Stimulated activated naive B cell treated with anti-CD40 and anti-IgM and Interleukin-4, amounts not matched to agents 10 μg/mL and 1 μg/mL and 100 μg/mL, for 72 hours (primary cell): ENCODE results near the gene BTBD7.
"Not testable (repeated sequence)": the region's sequence is repeated elsewhere in the genome, so short reads cannot be mapped to it uniquely, and the experiment has no call there.

Experiments
- ATAC-seq, 2 donors: fragments of 150-1000 bp; cut with Tn5 transposase; replicated peaks; 2 replicates each; pipeline ENCODE4 v1.10.0; 2021; ENCODE audit warnings: moderate library complexity in 1 of 2
- DNase-seq: peaks from one replicate; pipeline ENCODE4 v3.0.0; 2021
- H3K27ac Mint-ChIP-seq: one replicate; pipeline ENCODE4 v1.8.0; 2022; ENCODE audit warnings: mild to moderate bottlenecking, mixed read lengths
- H3K27me3 Mint-ChIP-seq, 2 donors: one replicate each; pipeline ENCODE4 v1.8.0; 2022; ENCODE audit warnings: mixed read lengths in 2 of 2
- H3K36me3 Mint-ChIP-seq, 2 donors: one replicate each; pipeline ENCODE4 v1.8.0; 2022; ENCODE audit warnings: mixed read lengths in 2 of 2, mild to moderate bottlenecking in 1 of 2
- H3K4me1 Mint-ChIP-seq, 2 donors: one replicate each; pipeline ENCODE4 v1.8.0; 2022; ENCODE audit warnings: mixed read lengths in 2 of 2, mild to moderate bottlenecking in 1 of 2
- H3K4me3 Mint-ChIP-seq, 2 donors: one replicate each; pipeline ENCODE4 v1.8.0; 2022; ENCODE audit warnings: mild to moderate bottlenecking in 2 of 2, mixed read lengths in 2 of 2, moderate library complexity in 1 of 2
- H3K9me3 Mint-ChIP-seq, 2 donors: one replicate each; pipeline ENCODE4 v1.8.0; 2022; ENCODE audit warnings: mixed read lengths in 2 of 2, mild to moderate bottlenecking in 1 of 2

BTBD7 gene

GRCh38 chr14:93332853-93333630 lies at the start of gene BTBD7:
TSS of gene BTBD7 (minus strand) at chr14:93333036. CDS start at chr14:93296051, 36,985 bp downstream.
- DNase-seq (peak; percentile 93), ATAC-seq (peak; percentile 92 to 93)
- peaks cover 0 to 4% of the 10 kb centered on the region in 2 donors for H3K9me3 Mint-ChIP-seq
- H3K36me3 Mint-ChIP-seq: peaks cover 3 to 7% of the 10 kb centered on the region in 2 donors
- H3K4me3 Mint-ChIP-seq: peak within 1 kb of the TSS; percentile 85 to 96
- peak within 1 kb of the TSS; percentile 92 for H3K27ac Mint-ChIP-seq
- H3K27me3 Mint-ChIP-seq: no peaks in the 10 kb centered on the region
- H3K4me1 Mint-ChIP-seq: peaks cover 29 to 64% of the 10 kb centered on the region in 2 donors

- H3K27me3 Mint-ChIP-seq: no peaks in the 10 kb centered on the region
- peaks cover 22 to 40% of the 10 kb centered on the region in 2 donors for H3K4me1 Mint-ChIP-seq
- no peak overlapping the region for H3K4me3 Mint-ChIP-seq
- no peak overlapping the region for H3K27ac Mint-ChIP-seq
- peak; percentile 83 to 89 for ATAC-seq
- peaks cover 2 to 10% of the 10 kb centered on the region in 2 donors for H3K36me3 Mint-ChIP-seq
- DNase-seq: no peak
- peaks cover 9 to 12% of the 10 kb centered on the region in 2 donors for H3K9me3 Mint-ChIP-seq
Observed at GRCh38 chr14:93381644-93382043, 48.8 kb upstream of the BTBD7 start.

- Mint-ChIP-seq H3K4me3 (no peak overlapping the region), H3K36me3 (peaks cover 3 to 12% of the 10 kb centered on the region in 2 donors), H3K4me1 (peaks cover 31 to 55% of the 10 kb centered on the region in 2 donors), H3K27ac (no peak overlapping the region), H3K9me3 (peaks cover 13 to 16% of the 10 kb centered on the region in 2 donors), H3K27me3 (no peaks in the 10 kb centered on the region)
- DNase-seq (no peak), ATAC-seq (no peak)
Observed at GRCh38 chr14:93379831-93380230, 47.0 kb upstream of the BTBD7 start.

GRCh38 chr14:93375673-93376156 lies 42.9 kb upstream of the BTBD7 start:
- Mint-ChIP-seq H3K4me3 (peak overlapping the region in 1 of 2 donors; percentile 45), H3K27me3 (no peaks in the 10 kb centered on the region), H3K27ac (peak overlapping the region; percentile 91), H3K9me3 (peaks cover 8 to 18% of the 10 kb centered on the region in 2 donors), H3K4me1 (peaks cover 42 to 71% of the 10 kb centered on the region in 2 donors), H3K36me3 (peaks cover 5 to 24% of the 10 kb centered on the region in 2 donors)
- ATAC-seq (peak; percentile 99 to 100), DNase-seq (peak; percentile 82)

GRCh38 chr14:93369713-93370266 lies 37.0 kb upstream of the BTBD7 start:
- H3K9me3 Mint-ChIP-seq: peaks cover 7 to 15% of the 10 kb centered on the region in 2 donors
- peaks cover 6 to 26% of the 10 kb centered on the region in 2 donors for H3K36me3 Mint-ChIP-seq
- H3K27ac Mint-ChIP-seq: peak overlapping the region; percentile 69
- DNase-seq (peak; percentile 33), ATAC-seq (peak; percentile 95 to 96)
- no peaks in the 10 kb centered on the region for H3K27me3 Mint-ChIP-seq
- peak overlapping the region in 1 of 2 donors; percentile 17 for H3K4me3 Mint-ChIP-seq
- H3K4me1 Mint-ChIP-seq: peaks cover 40 to 62% of the 10 kb centered on the region in 2 donors

GRCh38 chr14:93368996-93369712 lies 36.3 kb upstream of the BTBD7 start:
- H3K4me3 Mint-ChIP-seq: peak overlapping the region; percentile 17 to 46
- peaks cover 36 to 60% of the 10 kb centered on the region in 2 donors for H3K4me1 Mint-ChIP-seq
- peak overlapping the region; percentile 69 for H3K27ac Mint-ChIP-seq
- ATAC-seq (peak in 1 of 2 donors; percentile 23), DNase-seq (no peak)
- no peaks in the 10 kb centered on the region for H3K27me3 Mint-ChIP-seq
- peaks cover 4 to 23% of the 10 kb centered on the region in 2 donors for H3K36me3 Mint-ChIP-seq
- peaks cover 7 to 15% of the 10 kb centered on the region in 2 donors for H3K9me3 Mint-ChIP-seq

GRCh38 chr14:93354873-93355272 lies 22.0 kb upstream of the BTBD7 start:
- H3K4me1 Mint-ChIP-seq, DNase-seq, H3K27ac Mint-ChIP-seq, ATAC-seq, H3K36me3 Mint-ChIP-seq, H3K9me3 Mint-ChIP-seq, H3K27me3 Mint-ChIP-seq, H3K4me3 Mint-ChIP-seq: not testable (repeated sequence)

- DNase-seq (no peak), ATAC-seq (no peak)
- peaks cover 4% of the 10 kb centered on the region in 2 donors for H3K9me3 Mint-ChIP-seq
- no peak overlapping the region for H3K4me3 Mint-ChIP-seq
- H3K4me1 Mint-ChIP-seq: peaks cover 8 to 15% of the 10 kb centered on the region in 2 donors
- no peak overlapping the region for H3K27ac Mint-ChIP-seq
- H3K36me3 Mint-ChIP-seq: peaks cover 0 to 6% of the 10 kb centered on the region in 2 donors
- H3K27me3 Mint-ChIP-seq: no peaks in the 10 kb centered on the region
Observed at GRCh38 chr14:93348292-93348691, 15.5 kb upstream of the BTBD7 start.

GRCh38 chr14:93347850-93348249 lies 15.0 kb upstream of the BTBD7 start:
- ATAC-seq: peak; percentile 42 to 56
- Mint-ChIP-seq H3K27me3 (no peaks in the 10 kb centered on the region), H3K4me1 (peaks cover 7 to 15% of the 10 kb centered on the region in 2 donors), H3K9me3 (peaks cover 4% of the 10 kb centered on the region in 2 donors), H3K4me3 (no peak overlapping the region), H3K27ac (no peak overlapping the region), H3K36me3 (peaks cover 0 to 10% of the 10 kb centered on the region in 2 donors)
- DNase-seq: no peak

GRCh38 chr14:93346926-93347721 lies 14.3 kb upstream of the BTBD7 start, which contains the start of gene COX8C:
TSS of gene COX8C (plus strand) at chr14:93347182. CDS start at chr14:93347269, 87 bp downstream.
- H3K9me3 Mint-ChIP-seq: peaks cover 4 to 6% of the 10 kb centered on the region in 2 donors
- DNase-seq (no peak), ATAC-seq (no peak)
- peak within 1 kb of the TSS in 1 of 2 donors; percentile 19 for H3K4me3 Mint-ChIP-seq
- peaks cover 2 to 16% of the 10 kb centered on the region in 2 donors for H3K36me3 Mint-ChIP-seq
- peaks cover 7 to 15% of the 10 kb centered on the region in 2 donors for H3K4me1 Mint-ChIP-seq
- peak within 1 kb of the TSS; percentile 27 for H3K27ac Mint-ChIP-seq
- H3K27me3 Mint-ChIP-seq: no peaks in the 10 kb centered on the region

- Mint-ChIP-seq H3K4me1 (peaks cover 7 to 15% of the 10 kb centered on the region in 2 donors), H3K4me3 (no peak overlapping the region), H3K27me3 (no peaks in the 10 kb centered on the region), H3K9me3 (peaks cover 4 to 9% of the 10 kb centered on the region in 2 donors), H3K27ac (no peak overlapping the region), H3K36me3 (peaks cover 5 to 27% of the 10 kb centered on the region in 2 donors)
- ATAC-seq (no peak), DNase-seq (no peak)
Observed at GRCh38 chr14:93343797-93344196, 11.0 kb upstream of the BTBD7 start.

- no peak for DNase-seq
Observed at GRCh38 chr14:93343266-93343665, 10.4 kb upstream of the BTBD7 start.

GRCh38 chr14:93337884-93338283 lies 5.0 kb upstream of the BTBD7 start:
- H3K27ac Mint-ChIP-seq: no peak overlapping the region

More at GRCh38 chr14:93343266-93343665, 10.4 kb upstream of the BTBD7 start:
- Mint-ChIP-seq H3K27me3 (no peaks in the 10 kb centered on the region), H3K36me3 (peaks cover 5 to 27% of the 10 kb centered on the region in 2 donors), H3K9me3 (peaks cover 4 to 9% of the 10 kb centered on the region in 2 donors), H3K4me3 (no peak overlapping the region), H3K27ac (no peak overlapping the region), H3K4me1 (peaks cover 6 to 10% of the 10 kb centered on the region in 2 donors)
- ATAC-seq: no peak

More at GRCh38 chr14:93337884-93338283, 5.0 kb upstream of the BTBD7 start:
- peaks cover 0 to 8% of the 10 kb centered on the region in 2 donors for H3K9me3 Mint-ChIP-seq
- peaks cover 9 to 24% of the 10 kb centered on the region in 2 donors for H3K36me3 Mint-ChIP-seq
- no peaks in the 10 kb centered on the region for H3K27me3 Mint-ChIP-seq
- DNase-seq (no peak), ATAC-seq (no peak)
- no peak overlapping the region for H3K4me3 Mint-ChIP-seq
- H3K4me1 Mint-ChIP-seq: peaks cover 7 to 27% of the 10 kb centered on the region in 2 donors
